Uterus (tissue), 2 donors: ENCODE data around the gene GPD2.

Experiments used
- CTCF ChIP-seq, 4 experiments: fragments of 200-600 bp in 2 of 4; fragments of 450-650 bp in 2 of 4; sonication (generic) in 2 of 4; IDR thresholded peaks; one replicate each; pipeline ENCODE4 v1.5.1; 2016 to 2019; ENCODE audit warnings: antibody characterized with exemption in 4 of 4, mild to moderate bottlenecking in 2 of 4, moderate library complexity in 1 of 4
- POLR2A ChIP-seq, 2 donors: fragments of 450-650 bp; IDR thresholded peaks; one replicate each; pipeline ENCODE4 v1.6.1; 2016; ENCODE audit warnings: antibody characterized with exemption in 2 of 2, mild to moderate bottlenecking in 1 of 2, moderate library complexity in 1 of 2

DNA sequence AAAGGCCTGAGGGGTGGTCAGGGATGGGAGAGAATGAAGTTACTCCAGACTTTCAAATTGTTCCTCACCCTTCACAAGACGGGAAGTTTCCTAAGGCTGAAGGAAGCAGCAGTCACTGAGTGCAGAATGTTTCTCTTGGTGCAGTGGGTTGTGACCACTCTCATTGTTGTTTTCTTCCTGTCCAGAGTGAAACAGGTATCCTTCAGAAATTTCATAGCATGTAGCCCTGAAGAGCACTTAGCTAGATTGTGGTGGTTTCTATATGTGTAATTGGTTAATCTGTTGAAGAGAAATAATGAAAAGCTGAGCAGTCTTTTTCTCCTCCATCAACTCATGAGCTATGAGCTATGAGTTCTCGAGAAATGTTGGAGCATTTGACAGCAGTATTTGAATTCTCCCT is 96.8 kb downstream of the GPD2 start:
- TF ChIP-seq CTCF (IDR thresholded peaks at IDR 0.05) (no peak), POLR2A (IDR thresholded peaks at IDR 0.05) (no peak)
